ENCODE results near the gene PAXX.

- TF ChIP-seq CTCF (IDR thresholded peaks at IDR 0.05; ENCODE audit: borderline replicate concordance, extremely low read depth, low read length, poor library complexity, severe bottlenecking) (no peak), EZH2 (IDR thresholded peaks at IDR 0.05; ENCODE audit: borderline replicate concordance, low read depth, low read length, severe bottlenecking) (no peak)
Measured at GRCh38 chr9:137022662-137023008, 30.4 kb downstream of the PAXX start.
